Hepatocyte (in vitro differentiated cells): Measurements from ENCODE around the gene PLAC8. TPM values are rescaled to one million over a fixed set of nuclear protein-coding genes. Genes with fewer than 3 reads are reported as not detected.
"Not testable (repeated sequence)": the region's sequence is repeated elsewhere in the genome, so short reads cannot be mapped to it uniquely, and the experiment has no call there.

Experiments used
- DNase-seq: peaks from one replicate; pipeline ENCODE4 v3.0.0-alpha.2; 2016; ENCODE audit warnings: low spot score
- H2AFZ ChIP-seq: fragments of 200-600 bp; sonication (generic); 2 replicates; pipeline ENCODE4 v1.6.0; 2016; ENCODE audit warnings: antibody characterized with exemption, mild to moderate bottlenecking
- H3K27ac ChIP-seq: fragments of 200-600 bp; sonication (generic); 2 replicates; pipeline ENCODE4 v1.5.1; 2016; ENCODE audit warnings: mild to moderate bottlenecking
- H3K27me3 ChIP-seq: fragments of 200-600 bp; sonication (generic); 2 replicates; pipeline ENCODE4 v1.6.1; 2016
- H3K36me3 ChIP-seq: fragments of 200-600 bp; sonication (generic); replicated peaks from 2 replicates; pipeline ENCODE4 v1.5.1; 2016; ENCODE audit warnings: low read depth; ENCODE audit not compliant: insufficient read depth
- H3K4me1 ChIP-seq: fragments of 200-600 bp; sonication (generic); 2 replicates; pipeline ENCODE4 v1.5.1; 2016; ENCODE audit warnings: mild to moderate bottlenecking, moderate library complexity; ENCODE audit not compliant: insufficient read depth
- H3K4me2 ChIP-seq: fragments of 200-600 bp; sonication (generic); 2 replicates; pipeline ENCODE4 v1.6.0; 2016
- H3K4me3 ChIP-seq: fragments of 200-600 bp; sonication (generic); 2 replicates; pipeline ENCODE4 v1.5.1; 2016; ENCODE audit warnings: mild to moderate bottlenecking
- H3K79me2 ChIP-seq: fragments of 200-600 bp; sonication (generic); 2 replicates; pipeline ENCODE4 v1.6.0; 2017; ENCODE audit warnings: mild to moderate bottlenecking
- H3K9me2 ChIP-seq: fragments of 200-600 bp; sonication (generic); replicated peaks from 2 replicates; pipeline ENCODE4 v1.6.0; 2017; ENCODE audit warnings: mild to moderate bottlenecking; ENCODE audit not compliant: insufficient read depth
- H3K9me3 ChIP-seq: fragments of 200-600 bp; sonication (generic); 2 replicates; pipeline ENCODE4 v1.5.1; 2016; ENCODE audit warnings: low read depth, mild to moderate bottlenecking
- H4K20me1 ChIP-seq: fragments of 200-600 bp; sonication (generic); 2 replicates; pipeline ENCODE4 v1.6.0; 2016; ENCODE audit warnings: mild to moderate bottlenecking; ENCODE audit not compliant: insufficient read depth, poor library complexity, severe bottlenecking
- CTCF ChIP-seq: fragments of 200-600 bp; sonication (generic); IDR thresholded peaks from 2 replicates; pipeline ENCODE4 v1.5.1; 2016; ENCODE audit warnings: antibody characterized with exemption, mild to moderate bottlenecking; ENCODE audit not compliant: poor library complexity
- EZH2 ChIP-seq: fragments of 200-600 bp; sonication (generic); IDR thresholded peaks from 2 replicates; pipeline ENCODE4 v1.6.1; 2016; ENCODE audit warnings: antibody characterized with exemption, mild to moderate bottlenecking, borderline replicate concordance
- EZH2phosphoT487 ChIP-seq: fragments of 200-600 bp; sonication (generic); IDR thresholded peaks from one replicate; pipeline ENCODE4 v1.6.1; 2018; ENCODE audit warnings: antibody characterized with exemption, mild to moderate bottlenecking, low read depth, moderate library complexity; ENCODE audit not compliant: unreplicated experiment, severe bottlenecking
- WGBS: methylation state at CpG from one replicate; pipeline ENCODE4 v1.1.6; 2016; ENCODE audit warnings: low lambda C conversion rate; ENCODE audit errors: missing lambda C conversion rate; 5-methylcytosine and 5-hydroxymethylcytosine counted together
- polyA plus RNA-seq: library from polyadenylated mRNA; unstranded; fragments of >200 nt; fragmentation: Nextera tagmentation; extraction: Ambion mirVana; gene quantifications from 2 replicates; pipeline ENCODE4 v1.2.1, GENCODE V29; 2016
- total RNA-seq: library from RNA; depleted of rRNA; stranded (reverse); fragments of >200 nt; gene quantifications from 2 replicates; pipeline ENCODE4 v1.2.3, GENCODE V29; 2014

PLAC8 gene
- total and polyA plus RNA-seq, 2 experiments from 2014 or later = 14.2 to 16.6 TPM

GRCh38 chr4:83112678-83113428 lies 1.7 kb downstream of the PLAC8 start:
- peaks cover 4% of the 10 kb centered on the region for H3K4me1 ChIP-seq
- H4K20me1 ChIP-seq = no peaks in the 10 kb centered on the region
- no peak overlapping the region for H2AFZ ChIP-seq
- no peak overlapping the region for H3K4me3 ChIP-seq
- no peak overlapping the region for H3K4me2 ChIP-seq
- TF ChIP-seq CTCF (no peak), EZH2 (no peak), EZH2phosphoT487 (no peak)
- no peaks in the 10 kb centered on the region for H3K9me3 ChIP-seq
- no peak for DNase-seq
- H3K9me2 ChIP-seq = no peaks in the 10 kb centered on the region
- no peaks in the 10 kb centered on the region for H3K36me3 ChIP-seq
- WGBS = 83% methylated on average over 16 of the region's 16 CpGs
- no peaks in the 10 kb centered on the region for H3K79me2 ChIP-seq
- H3K27me3 ChIP-seq = no peaks in the 10 kb centered on the region
- H3K27ac ChIP-seq = peak overlapping the region; percentile 17

DNA sequence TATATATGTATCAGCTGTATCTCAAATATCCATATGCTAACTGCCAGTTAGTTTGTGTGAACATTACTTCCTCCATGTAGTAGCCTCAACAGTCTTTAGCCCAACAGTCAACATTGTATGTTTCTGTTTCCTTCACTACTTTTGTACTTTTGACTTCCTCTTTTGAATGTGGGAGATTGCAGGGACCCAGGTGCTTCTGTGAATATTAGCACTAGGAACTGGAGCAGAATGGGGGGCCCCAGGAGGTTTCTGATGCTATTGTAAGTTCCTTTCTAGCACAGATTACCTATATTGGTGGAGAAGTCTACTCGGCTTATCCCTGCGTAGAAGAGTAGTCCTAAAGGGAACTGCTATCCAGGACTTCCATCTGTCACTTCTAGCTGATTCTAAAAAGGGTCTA lies 2.3 kb downstream of the PLAC8 start:
- WGBS = 87% methylated on average over 2 of the region's 2 CpGs
- H3K4me3 ChIP-seq = no peak overlapping the region
- H3K36me3 ChIP-seq = no peaks in the 10 kb centered on the region
- no peaks in the 10 kb centered on the region for H3K9me2 ChIP-seq
- H4K20me1 ChIP-seq = no peaks in the 10 kb centered on the region
- H3K4me1 ChIP-seq = peaks cover 4% of the 10 kb centered on the region
- H2AFZ ChIP-seq = no peak overlapping the region
- DNase-seq = no peak
- H3K79me2 ChIP-seq = no peaks in the 10 kb centered on the region
- no peaks in the 10 kb centered on the region for H3K9me3 ChIP-seq
- H3K4me2 ChIP-seq = no peak overlapping the region
- no peaks in the 10 kb centered on the region for H3K27me3 ChIP-seq
- peak overlapping the region; percentile 17 for H3K27ac ChIP-seq
- TF ChIP-seq CTCF (no peak), EZH2 (no peak), EZH2phosphoT487 (no peak)

- not testable (repeated sequence) for H3K36me3 ChIP-seq, H3K27ac ChIP-seq, H3K79me2 ChIP-seq, H3K27me3 ChIP-seq, H3K4me2 ChIP-seq, H4K20me1 ChIP-seq, H3K9me2 ChIP-seq, H3K4me3 ChIP-seq, DNase-seq, H3K9me3 ChIP-seq, H3K4me1 ChIP-seq, H2AFZ ChIP-seq
- 97% methylated on average over 7 of the region's 7 CpGs for WGBS
These were observed 2.8 kb downstream of the PLAC8 start for GRCh38 chr4:83111751-83112141.

DNA sequence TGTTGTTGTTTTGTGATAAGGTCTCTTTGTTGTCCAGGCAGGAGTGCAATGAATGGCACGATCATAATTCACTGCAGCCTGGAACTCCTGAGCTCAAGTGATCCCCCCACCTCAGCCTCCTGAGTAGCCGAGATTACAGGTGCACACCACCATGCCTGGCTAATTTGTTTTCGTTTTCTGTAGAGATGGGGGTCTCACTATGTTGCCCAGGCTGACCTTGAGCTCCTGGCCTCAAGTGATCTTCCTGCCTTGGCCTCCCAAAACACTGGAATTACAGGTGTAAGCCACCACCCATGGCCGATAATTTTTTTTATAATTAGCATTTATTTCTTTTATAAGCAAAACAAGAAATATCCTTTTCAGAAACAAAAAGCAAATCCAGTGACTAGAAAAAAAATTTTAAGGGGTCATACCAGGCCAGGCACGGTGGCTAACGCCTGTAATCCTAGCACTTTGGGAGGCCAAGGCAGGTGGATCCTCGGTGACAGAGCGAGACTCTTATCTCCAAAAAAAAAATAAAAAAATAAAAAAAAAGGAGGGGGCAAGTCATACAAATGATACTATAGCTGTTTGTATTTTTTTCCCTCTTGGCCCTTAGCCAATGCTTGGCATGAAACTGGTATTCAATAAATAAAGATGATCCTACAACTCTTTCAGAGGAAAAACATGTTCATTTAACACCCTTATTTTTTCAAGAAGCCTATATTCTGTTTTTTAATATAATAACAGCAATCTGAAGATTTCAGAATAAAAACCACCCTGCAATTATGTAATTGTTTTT lies 3.4 kb downstream of the PLAC8 start:
- Histone ChIP-seq H3K4me3 (no peak overlapping the region), H3K4me1 (peaks cover 4% of the 10 kb centered on the region), H3K9me3 (no peaks in the 10 kb centered on the region), H3K4me2 (peak overlapping the region; percentile 89), H2AFZ (no peak overlapping the region), H4K20me1 (no peaks in the 10 kb centered on the region), H3K27ac (peak overlapping the region; percentile 58), H3K36me3 (no peaks in the 10 kb centered on the region), H3K9me2 (no peaks in the 10 kb centered on the region), H3K27me3 (no peaks in the 10 kb centered on the region), H3K79me2 (no peaks in the 10 kb centered on the region)
- TF ChIP-seq EZH2phosphoT487 = no peak
- no peak for TF ChIP-seq CTCF
- no peak for TF ChIP-seq EZH2
- WGBS = 92% methylated on average over 8 of the region's 8 CpGs
- no peak for DNase-seq
